Thyroid gland (tissue), 4 donors: ENCODE data around the gene CACNB4. TPM values are rescaled to one million over a fixed set of nuclear protein-coding genes. Genes with fewer than 3 reads are reported as not detected.

Experiments used
- DNase-seq, 2 donors: peaks; one replicate each; pipeline ENCODE4 v3.0.0-alpha.2; 2019
- H3K27ac ChIP-seq, 3 donors: fragments of 200-600 bp; sonication (generic); 1 replicate in 2 of 3; 2 replicates in 1 of 3; pipeline ENCODE4 v1.5.1; 2016 to 2019; ENCODE audit warnings: mild to moderate bottlenecking in 1 of 3, moderate library complexity in 1 of 3
- H3K27me3 ChIP-seq: fragments of 200-600 bp; sonication (generic); one replicate; pipeline ENCODE4 v1.5.1; 2019
- H3K36me3 ChIP-seq, 2 donors: fragments of 200-600 bp; sonication (generic); one replicate each; pipeline ENCODE4 v1.5.1; 2016 to 2019
- H3K4me1 ChIP-seq, 2 donors: fragments of 200-600 bp; sonication (generic); one replicate each; pipeline ENCODE4 v1.5.1; 2017 to 2019
- H3K4me3 ChIP-seq, 3 donors: fragments of 200-600 bp; sonication (generic); replicated peaks in 1 of 3; 1 replicate in 2 of 3; 2 replicates in 1 of 3; pipeline ENCODE4 v1.5.1; 2016; ENCODE audit warnings: mild to moderate bottlenecking in 1 of 3
- H3K9me3 ChIP-seq: fragments of 200-600 bp; sonication (generic); one replicate; pipeline ENCODE4 v1.5.1; 2017
- POLR2A ChIP-seq, 2 donors: fragments of 450-650 bp; IDR thresholded peaks; one replicate each; pipeline ENCODE4 v1.6.1; 2017; ENCODE audit warnings: antibody characterized with exemption in 2 of 2, mild to moderate bottlenecking in 2 of 2, moderate library complexity in 1 of 2
- WGBS, 2 donors: methylation state at CpG; one replicate each; pipeline ENCODE4 v1.1.5; 2017; 5-methylcytosine and 5-hydroxymethylcytosine counted together
- intact Hi-C: fragments of 100-400 bp; cut with DNase I; formaldehyde crosslinking; loops from one replicate; pipeline ENCODE4 v1.15.1; 2023
- total RNA-seq, 4 donors: library from RNA; depleted of rRNA; stranded (reverse); fragments of >200 nt; gene quantifications; one replicate each; pipeline ENCODE4 v1.2.3, GENCODE V29; 2016
- TF ChIP-seq, protein P1 (sequence below), 6 experiments: fragments of 200-600 bp in 3 of 6; fragments of 450-650 bp in 3 of 6; sonication (generic) in 3 of 6; IDR thresholded peaks; one replicate each; pipeline ENCODE4 v1.5.1; 2016 to 2019; ENCODE audit warnings: antibody characterized with exemption in 6 of 6, mild to moderate bottlenecking in 2 of 6, inconsistent platforms in 1 of 6, moderate library complexity in 1 of 6

The CACNB4 gene
- total RNA-seq, 4 donors from 2014 or later = 3.0 to 3.6 (median 3.2) TPM

DNA sequence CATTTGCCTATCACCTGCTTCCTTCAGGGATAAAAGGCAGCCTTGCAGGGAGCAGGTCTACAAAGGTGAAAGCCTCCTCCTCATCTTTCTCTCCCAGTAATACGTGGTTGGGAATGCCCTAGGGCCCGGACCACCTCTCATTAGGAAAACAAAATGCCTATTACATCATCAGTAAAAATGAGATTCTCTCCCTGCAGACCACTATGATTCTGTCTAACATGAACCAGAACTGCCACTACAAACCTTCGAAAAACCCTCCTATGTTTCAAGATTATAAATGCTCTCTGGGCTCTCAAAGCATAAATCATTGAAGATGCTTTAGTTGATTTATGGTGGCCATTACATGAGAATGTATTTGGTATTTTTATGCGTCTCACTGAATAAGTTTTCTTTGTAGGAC, 162.2 kb downstream of the CACNB4 start:
- TF ChIP-seq POLR2A (IDR thresholded peaks at IDR 0.05) = no peak
- TF ChIP-seq, protein P1, sequence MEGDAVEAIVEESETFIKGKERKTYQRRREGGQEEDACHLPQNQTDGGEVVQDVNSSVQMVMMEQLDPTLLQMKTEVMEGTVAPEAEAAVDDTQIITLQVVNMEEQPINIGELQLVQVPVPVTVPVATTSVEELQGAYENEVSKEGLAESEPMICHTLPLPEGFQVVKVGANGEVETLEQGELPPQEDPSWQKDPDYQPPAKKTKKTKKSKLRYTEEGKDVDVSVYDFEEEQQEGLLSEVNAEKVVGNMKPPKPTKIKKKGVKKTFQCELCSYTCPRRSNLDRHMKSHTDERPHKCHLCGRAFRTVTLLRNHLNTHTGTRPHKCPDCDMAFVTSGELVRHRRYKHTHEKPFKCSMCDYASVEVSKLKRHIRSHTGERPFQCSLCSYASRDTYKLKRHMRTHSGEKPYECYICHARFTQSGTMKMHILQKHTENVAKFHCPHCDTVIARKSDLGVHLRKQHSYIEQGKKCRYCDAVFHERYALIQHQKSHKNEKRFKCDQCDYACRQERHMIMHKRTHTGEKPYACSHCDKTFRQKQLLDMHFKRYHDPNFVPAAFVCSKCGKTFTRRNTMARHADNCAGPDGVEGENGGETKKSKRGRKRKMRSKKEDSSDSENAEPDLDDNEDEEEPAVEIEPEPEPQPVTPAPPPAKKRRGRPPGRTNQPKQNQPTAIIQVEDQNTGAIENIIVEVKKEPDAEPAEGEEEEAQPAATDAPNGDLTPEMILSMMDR (IDR thresholded peaks at IDR 0.05) = no peak
- WGBS, 2 donors = 83 to 91% methylated on average over 4 of the region's 4 CpGs
- no peaks in the 10 kb centered on the region for H3K4me1 ChIP-seq
- intact Hi-C loops = no loop called here
- no peaks in the 10 kb centered on the region for H3K36me3 ChIP-seq
- no peaks in the 10 kb centered on the region for H3K27me3 ChIP-seq
- H3K27ac ChIP-seq = no peak overlapping the region
- no peak overlapping the region for H3K4me3 ChIP-seq
- no peak for DNase-seq
- no peaks in the 10 kb centered on the region for H3K9me3 ChIP-seq

DNA sequence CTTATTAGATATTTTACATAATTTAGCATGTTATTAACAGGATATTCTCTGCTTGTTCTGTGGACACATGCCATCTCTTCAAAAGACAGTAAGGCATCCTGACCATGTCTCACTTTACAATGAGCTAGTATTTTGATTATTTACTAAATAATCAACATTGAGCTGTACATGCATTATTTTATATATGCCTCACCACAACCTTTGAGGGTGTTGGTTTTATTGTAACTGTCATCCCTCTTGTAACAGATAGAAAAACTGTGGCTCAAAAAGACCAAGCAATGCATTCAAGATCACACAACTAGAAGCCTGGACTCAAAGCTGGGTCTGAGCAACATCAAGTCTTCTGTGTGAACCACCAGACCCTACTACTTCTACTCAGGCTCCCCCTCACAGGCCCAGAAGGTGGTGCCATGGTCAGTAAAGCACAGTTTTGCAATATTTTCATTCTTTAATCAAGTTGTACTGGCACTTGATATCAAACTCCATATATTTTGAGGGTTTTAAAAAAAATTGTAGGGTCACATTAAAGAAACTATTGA, 165.5 kb downstream of the CACNB4 start:
- Histone ChIP-seq H3K4me1 (no peaks in the 10 kb centered on the region), H3K4me3 (no peak overlapping the region), H3K27me3 (no peaks in the 10 kb centered on the region), H3K27ac (no peak overlapping the region), H3K36me3 (no peaks in the 10 kb centered on the region), H3K9me3 (no peaks in the 10 kb centered on the region)
- intact Hi-C loops = no loop called here
- TF ChIP-seq, protein P1 (IDR thresholded peaks at IDR 0.05) = no peak
- no peak for TF ChIP-seq POLR2A (IDR thresholded peaks at IDR 0.05)
- no peak for DNase-seq

DNA sequence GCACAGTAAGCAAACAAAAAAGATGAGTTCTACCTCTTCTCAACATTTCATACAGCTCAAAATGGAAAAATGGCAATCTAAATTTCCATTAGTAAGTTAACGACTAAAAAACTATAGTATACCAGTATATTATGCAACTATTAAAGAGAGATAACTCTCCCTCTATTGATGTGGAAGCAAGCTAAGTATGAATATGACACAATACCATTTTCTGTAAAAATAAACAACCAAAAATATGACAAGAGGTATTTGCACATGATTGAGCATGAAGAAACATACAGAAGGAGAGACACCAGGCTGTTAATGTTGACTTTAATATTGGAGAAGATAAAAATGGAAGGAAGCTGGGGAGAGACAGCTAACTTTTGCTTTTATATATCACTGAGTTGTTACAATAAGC, 167.1 kb downstream of the CACNB4 start:
- TF ChIP-seq, protein P1 (IDR thresholded peaks at IDR 0.05) = no peak
- no peak for TF ChIP-seq POLR2A (IDR thresholded peaks at IDR 0.05)
- Histone ChIP-seq H3K9me3 (no peaks in the 10 kb centered on the region), H3K27ac (no peak overlapping the region), H3K36me3 (no peaks in the 10 kb centered on the region), H3K4me3 (no peak overlapping the region), H3K4me1 (no peaks in the 10 kb centered on the region), H3K27me3 (no peaks in the 10 kb centered on the region)
- DNase-seq = no peak
- intact Hi-C loops = no loop called here
- WGBS, 2 donors = 94 to 98% methylated on average over 1 of the region's 1 CpG

DNA sequence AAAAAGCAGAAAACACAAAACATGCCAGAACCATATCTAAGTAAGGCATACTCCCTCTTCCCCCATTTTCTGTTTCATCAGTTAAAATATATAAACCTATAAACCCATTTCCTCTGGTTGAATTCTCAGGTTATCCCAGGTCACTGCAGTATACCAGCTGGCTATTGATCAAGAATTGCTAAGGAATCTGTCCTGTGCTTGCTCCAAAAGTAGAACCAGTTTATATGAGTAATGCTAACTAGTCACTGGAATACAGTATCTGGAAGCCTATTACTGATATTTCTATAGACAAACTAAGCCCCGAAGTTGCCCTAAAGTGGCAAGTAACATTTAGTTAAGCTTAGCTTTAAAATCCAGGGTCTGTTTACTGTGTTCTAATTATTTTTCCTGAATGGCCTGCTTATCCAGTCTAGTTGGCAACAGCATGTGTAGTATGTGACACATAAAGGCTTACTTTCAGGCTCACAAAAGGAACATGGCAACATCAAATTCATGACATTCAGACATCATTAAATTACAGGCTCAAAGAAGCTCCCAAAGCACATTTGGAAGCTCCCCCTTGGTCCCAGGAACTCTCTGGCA, 167.7 kb downstream of the CACNB4 start:
- H3K36me3 ChIP-seq = no peaks in the 10 kb centered on the region
- H3K4me1 ChIP-seq = no peaks in the 10 kb centered on the region
- WGBS, 2 donors = 100% methylated on average over 1 of the region's 1 CpG
- no peak overlapping the region for H3K4me3 ChIP-seq
- TF ChIP-seq POLR2A (IDR thresholded peaks at IDR 0.05) = no peak
- TF ChIP-seq, protein P1 (IDR thresholded peaks at IDR 0.05) = no peak
- intact Hi-C loops = no loop called here
- H3K27ac ChIP-seq = no peak overlapping the region
- H3K9me3 ChIP-seq = no peaks in the 10 kb centered on the region
- no peaks in the 10 kb centered on the region for H3K27me3 ChIP-seq
- no peak for DNase-seq

DNA sequence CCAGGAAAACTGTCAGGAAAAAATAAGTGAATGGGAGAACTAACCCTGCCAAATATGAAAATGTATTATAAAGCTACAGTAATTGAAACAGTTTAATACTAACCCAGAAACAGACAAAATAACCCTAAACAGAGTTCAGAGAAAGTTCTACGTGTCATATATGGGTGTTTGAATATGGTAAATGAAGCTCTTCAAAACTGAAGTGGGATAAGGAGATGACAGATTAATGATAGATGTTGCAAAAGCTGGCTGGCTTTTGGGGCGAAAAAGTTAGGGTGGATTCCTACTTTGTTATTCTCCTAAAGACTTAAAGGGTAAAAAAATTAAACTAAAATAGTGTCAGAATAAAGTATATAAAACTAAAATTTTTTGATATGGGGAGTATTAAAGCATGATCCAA, 168.8 kb downstream of the CACNB4 start:
- 92 to 94% methylated on average over 2 of the region's 2 CpGs for WGBS, 2 donors
- intact Hi-C loops = no loop called here
- TF ChIP-seq POLR2A (IDR thresholded peaks at IDR 0.05) = no peak
- TF ChIP-seq, protein P1 (IDR thresholded peaks at IDR 0.05) = no peak

More for the DNA sequence above, 168.8 kb downstream of the CACNB4 start:
- no peak overlapping the region for H3K27ac ChIP-seq
- H3K4me3 ChIP-seq = no peak overlapping the region
- no peaks in the 10 kb centered on the region for H3K4me1 ChIP-seq
- H3K36me3 ChIP-seq = no peaks in the 10 kb centered on the region
- no peaks in the 10 kb centered on the region for H3K27me3 ChIP-seq
- H3K9me3 ChIP-seq = no peaks in the 10 kb centered on the region
- DNase-seq = no peak
